HEK293 (cell line): ENCODE results near the gene C1orf210.

ENCODE experiments used
- CTCF ChIA-PET: fragments of 350-600 bp; formaldehyde crosslinking; extraction: SDS; loops from one replicate; lab custom pipeline; 2021; ENCODE audit warnings: antibody characterized with exemption; lab: Yijun Ruan, JAX
- POLR2A ChIA-PET: fragments of 300-600 bp; formaldehyde crosslinking; extraction: SDS; loops from one replicate; lab custom pipeline; 2020; ENCODE audit warnings: antibody characterized with exemption, inconsistent platforms; lab: Yijun Ruan, JAX
- H3K27ac ChIP-seq: fragments of 200-500 bp; sonication (Bioruptor generic); 2 replicates; pipeline ENCODE4 v1.5.1; 2014; ENCODE audit warnings: low read depth, low read length, control low read depth, inconsistent platforms; ENCODE audit errors: extremely low read depth
- H3K36me3 ChIP-seq, 2 experiments: fragments of 200-500 bp in 1 of 2; sonication (Bioruptor generic) in 1 of 2; 1 replicate in 1 of 2; 2 replicates in 1 of 2; pipeline ENCODE4 v1.5.1; 2014 to 2017; ENCODE audit warnings: inconsistent platforms in 2 of 2, low read length in 2 of 2; ENCODE audit not compliant: control insufficient read depth in 2 of 2, insufficient read depth in 1 of 2
- H3K4me1 ChIP-seq: fragments of 200-500 bp; sonication (Bioruptor generic); 2 replicates; pipeline ENCODE4 v1.5.1; 2014; ENCODE audit warnings: mild to moderate bottlenecking, low read length, inconsistent platforms; ENCODE audit not compliant: control insufficient read depth, insufficient read depth
- H3K4me3 ChIP-seq: 2 replicates; pipeline ENCODE4 v1.5.1; 2011; ENCODE audit warnings: low read depth, mild to moderate bottlenecking, control low read depth, low read length, moderate library complexity
- H3K9me3 ChIP-seq: fragments of 200-500 bp; sonication (Bioruptor generic); 2 replicates; pipeline ENCODE4 v1.5.1; 2014; ENCODE audit warnings: low read depth, low read length, inconsistent platforms; ENCODE audit not compliant: control insufficient read depth, insufficient read depth
- ATF2 ChIP-seq: fragments of 450-650 bp; formaldehyde crosslinking; IDR thresholded peaks from 2 replicates; pipeline ENCODE4 v1.5.1; 2016; ENCODE audit warnings: missing biosample characterization, missing genetic modification characterization, low read depth
- BCL11B ChIP-seq: fragments of 450-650 bp; formaldehyde crosslinking; IDR thresholded peaks from 2 replicates; pipeline ENCODE4 v1.5.1; 2016; ENCODE audit warnings: low read depth, missing biosample characterization, missing genetic modification characterization
- GLIS2 ChIP-seq: fragments of 450-650 bp; formaldehyde crosslinking; IDR thresholded peaks from 2 replicates; pipeline ENCODE4 v1.5.1; 2016; ENCODE audit warnings: missing biosample characterization, missing genetic modification characterization
- KLF8 ChIP-seq: fragments of 450-650 bp; formaldehyde crosslinking; IDR thresholded peaks from 2 replicates; pipeline ENCODE4 v1.5.1; 2016; ENCODE audit warnings: missing biosample characterization, missing genetic modification characterization
- SCRT2 ChIP-seq: fragments of 450-650 bp; formaldehyde crosslinking; IDR thresholded peaks from 2 replicates; pipeline ENCODE4 v1.5.1; 2016; ENCODE audit warnings: missing biosample characterization, missing genetic modification characterization
- SETDB1 ChIP-seq: IDR thresholded peaks from one replicate; pipeline ENCODE4 v1.6.1; 2017; ENCODE audit warnings: mild to moderate bottlenecking, low read length, moderate library complexity, mixed read lengths; ENCODE audit not compliant: insufficient read length
- SP2 ChIP-seq: fragments of 450-650 bp; formaldehyde crosslinking; IDR thresholded peaks from 2 replicates; pipeline ENCODE4 v1.5.1; 2016; ENCODE audit warnings: missing biosample characterization, missing genetic modification characterization
- SP7 ChIP-seq: fragments of 450-650 bp; formaldehyde crosslinking; IDR thresholded peaks from 2 replicates; pipeline ENCODE4 v1.5.1; 2016; ENCODE audit warnings: missing biosample characterization, missing genetic modification characterization
- ZBTB48 ChIP-seq: fragments of 450-650 bp; formaldehyde crosslinking; IDR thresholded peaks from 2 replicates; pipeline ENCODE4 v1.5.1; 2016; ENCODE audit warnings: missing biosample characterization, missing genetic modification characterization
- ZBTB49 ChIP-seq: fragments of 450-650 bp; formaldehyde crosslinking; IDR thresholded peaks from 2 replicates; pipeline ENCODE4 v1.5.1; 2016; ENCODE audit warnings: missing biosample characterization, missing genetic modification characterization, low read depth
- ZEB2 ChIP-seq: fragments of 450-650 bp; formaldehyde crosslinking; IDR thresholded peaks from 2 replicates; pipeline ENCODE4 v1.5.1; 2016; ENCODE audit warnings: missing biosample characterization, missing genetic modification characterization
- ZNF140 ChIP-seq: fragments of 450-650 bp; formaldehyde crosslinking; IDR thresholded peaks from 2 replicates; pipeline ENCODE4 v1.5.1; 2016; ENCODE audit warnings: missing biosample characterization, missing genetic modification characterization
- ZNF174 ChIP-seq: fragments of 450-650 bp; formaldehyde crosslinking; IDR thresholded peaks from 2 replicates; pipeline ENCODE4 v1.5.0; 2017; ENCODE audit warnings: missing biosample characterization, mild to moderate bottlenecking, missing genetic modification characterization
- ZNF324 ChIP-seq: fragments of 450-650 bp; formaldehyde crosslinking; IDR thresholded peaks from 2 replicates; pipeline ENCODE4 v1.5.1; 2016; ENCODE audit warnings: missing biosample characterization, missing genetic modification characterization
- ZNF391 ChIP-seq: fragments of 450-650 bp; formaldehyde crosslinking; IDR thresholded peaks from 2 replicates; pipeline ENCODE4 v1.5.1; 2016; ENCODE audit warnings: low read depth, missing biosample characterization, missing genetic modification characterization, borderline replicate concordance
- ZNF404 ChIP-seq: fragments of 450-650 bp; formaldehyde crosslinking; IDR thresholded peaks from 2 replicates; pipeline ENCODE4 v1.5.1; 2017; ENCODE audit warnings: missing biosample characterization, missing genetic modification characterization
- ZNF449 ChIP-seq: fragments of 450-650 bp; formaldehyde crosslinking; IDR thresholded peaks from 2 replicates; pipeline ENCODE4 v1.5.1; 2017; ENCODE audit warnings: missing biosample characterization, mild to moderate bottlenecking, missing genetic modification characterization, moderate library complexity
- ZNF624 ChIP-seq: fragments of 450-650 bp; formaldehyde crosslinking; IDR thresholded peaks from 2 replicates; pipeline ENCODE4 v1.5.1; 2017; ENCODE audit warnings: missing biosample characterization, missing genetic modification characterization
- ZNF707 ChIP-seq: fragments of 450-650 bp; formaldehyde crosslinking; IDR thresholded peaks from 2 replicates; pipeline ENCODE4 v1.5.1; 2016; ENCODE audit warnings: missing biosample characterization, missing genetic modification characterization
- ZSCAN16 ChIP-seq: fragments of 450-650 bp; formaldehyde crosslinking; IDR thresholded peaks from 2 replicates; pipeline ENCODE4 v1.5.1; 2016; ENCODE audit warnings: missing biosample characterization, missing genetic modification characterization
- ZSCAN4 ChIP-seq: fragments of 450-650 bp; formaldehyde crosslinking; IDR thresholded peaks from 2 replicates; pipeline ENCODE4 v1.5.1; 2017; ENCODE audit warnings: missing biosample characterization, missing genetic modification characterization

The C1orf210 gene

GRCh38 chr1:43279161-43279560 lies 6.2 kb downstream of the C1orf210 start:
- CTCF ChIA-PET, result no interaction called here
- Histone ChIP-seq H3K27ac (no peak overlapping the region), H3K4me1 (no peaks in the 10 kb centered on the region), H3K9me3 (no peaks in the 10 kb centered on the region), H3K36me3 (no peaks in the 10 kb centered on the region), H3K4me3 (no peak overlapping the region)
- no peak for TF ChIP-seq SETDB1
- no peak for TF ChIP-seq BCL11B
- no peak for TF ChIP-seq ZNF624 (tag by site-specific recombination)
- TF ChIP-seq SP7 (tag by site-specific recombination), result no peak
- TF ChIP-seq ZBTB49 (tag by site-specific recombination), result no peak
- TF ChIP-seq GLIS2 (tag by site-specific recombination), result no peak
- TF ChIP-seq ZNF707 (tag by site-specific recombination), result no peak
- TF ChIP-seq ATF2, result no peak
- no peak for TF ChIP-seq ZNF391 (tag by site-specific recombination)
- TF ChIP-seq ZBTB48, result no peak
- no peak for TF ChIP-seq KLF8 (tag by site-specific recombination)
- TF ChIP-seq SP2 (tag by site-specific recombination), result no peak
- no peak for TF ChIP-seq ZNF174 (tag by site-specific recombination)
- POLR2A ChIA-PET, result no interaction called here

GRCh38 chr1:43277116-43277876 lies 8.1 kb downstream of the C1orf210 start:
- TF ChIP-seq ZNF404 (tag by site-specific recombination), result no peak
- ChIA-PET CTCF (no interaction called here), POLR2A (no interaction called here)
- H3K9me3 ChIP-seq, result no peaks in the 10 kb centered on the region
- H3K36me3 ChIP-seq, result no peaks in the 10 kb centered on the region
- no peak overlapping the region for H3K27ac ChIP-seq
- no peaks in the 10 kb centered on the region for H3K4me1 ChIP-seq
- H3K4me3 ChIP-seq, result no peak overlapping the region

GRCh38 chr1:43276673-43277072 lies 8.7 kb downstream of the C1orf210 start:
- Histone ChIP-seq H3K4me1 (no peaks in the 10 kb centered on the region), H3K4me3 (no peak overlapping the region), H3K9me3 (no peaks in the 10 kb centered on the region), H3K36me3 (no peaks in the 10 kb centered on the region)
- POLR2A ChIA-PET, result no interaction called here
- TF ChIP-seq ZSCAN4, result no peak
- TF ChIP-seq ZNF324 (tag by site-specific recombination), result no peak
- no peak for TF ChIP-seq ZNF449
- TF ChIP-seq SCRT2 (tag by site-specific recombination), result no peak
- no peak for TF ChIP-seq ZEB2 (tag by site-specific recombination)
- TF ChIP-seq ZSCAN16 (tag by site-specific recombination), result no peak
- no peak for TF ChIP-seq ZNF140
- TF ChIP-seq, all 188 proteins: peak for 0
- CTCF ChIA-PET, result no interaction called here
- H3K27ac ChIP-seq, result no peak overlapping the region
